SKM-1 treated with dmso at 0.1 percent for 144 hours (cell line): ENCODE results near the gene KLF6.

Experiments used
- DNase-seq: peaks from one replicate; lab custom pipeline; 2025; ENCODE audit not compliant: unreplicated experiment; lab: John Stamatoyannopoulos, UW

The KLF6 gene

GRCh38 chr10:3775696-3776551, 9.1 kb downstream of the KLF6 start:
- peak; percentile 46 for DNase-seq

DNA sequence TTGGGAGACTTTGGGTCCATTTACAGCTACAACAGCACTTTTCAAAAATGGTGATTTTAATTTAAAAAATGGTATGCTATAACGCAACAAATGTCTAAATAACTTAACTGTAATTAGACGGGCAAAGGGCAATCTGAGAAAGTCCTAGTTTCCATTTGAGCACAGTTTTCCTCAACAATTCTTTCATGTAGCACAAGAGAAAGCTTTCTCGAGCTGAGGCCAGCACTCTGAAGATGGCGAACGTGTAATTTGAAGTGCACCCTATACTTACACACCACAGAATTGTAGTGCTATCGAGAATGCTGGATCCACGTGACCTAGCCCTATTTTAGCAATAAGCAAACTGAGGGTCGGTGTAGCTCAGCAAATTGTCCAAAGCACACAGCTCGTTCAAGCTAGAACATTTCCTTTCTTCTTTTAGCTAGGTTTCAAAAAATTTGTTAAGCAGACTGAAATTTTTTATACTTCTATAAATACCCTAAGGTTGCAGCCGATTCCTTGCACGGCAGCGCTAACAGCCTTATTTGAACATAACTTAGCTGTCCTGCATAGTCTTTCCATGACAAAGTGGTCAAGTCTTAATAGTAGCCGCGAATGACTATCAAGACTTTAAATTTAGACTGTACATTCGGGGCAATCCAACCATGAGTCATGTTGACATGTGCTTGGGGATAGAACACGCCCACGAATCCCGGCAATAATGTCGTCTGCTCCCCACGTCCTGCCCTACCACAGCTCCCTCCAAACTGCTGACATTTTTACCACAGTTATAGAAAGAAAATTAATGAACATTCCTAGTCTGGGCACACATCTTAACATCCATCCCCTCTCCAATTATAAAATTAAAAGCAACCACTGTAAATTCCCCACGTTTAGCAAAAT, 10.0 kb downstream of the KLF6 start:
- DNase-seq: no peak

DNA sequence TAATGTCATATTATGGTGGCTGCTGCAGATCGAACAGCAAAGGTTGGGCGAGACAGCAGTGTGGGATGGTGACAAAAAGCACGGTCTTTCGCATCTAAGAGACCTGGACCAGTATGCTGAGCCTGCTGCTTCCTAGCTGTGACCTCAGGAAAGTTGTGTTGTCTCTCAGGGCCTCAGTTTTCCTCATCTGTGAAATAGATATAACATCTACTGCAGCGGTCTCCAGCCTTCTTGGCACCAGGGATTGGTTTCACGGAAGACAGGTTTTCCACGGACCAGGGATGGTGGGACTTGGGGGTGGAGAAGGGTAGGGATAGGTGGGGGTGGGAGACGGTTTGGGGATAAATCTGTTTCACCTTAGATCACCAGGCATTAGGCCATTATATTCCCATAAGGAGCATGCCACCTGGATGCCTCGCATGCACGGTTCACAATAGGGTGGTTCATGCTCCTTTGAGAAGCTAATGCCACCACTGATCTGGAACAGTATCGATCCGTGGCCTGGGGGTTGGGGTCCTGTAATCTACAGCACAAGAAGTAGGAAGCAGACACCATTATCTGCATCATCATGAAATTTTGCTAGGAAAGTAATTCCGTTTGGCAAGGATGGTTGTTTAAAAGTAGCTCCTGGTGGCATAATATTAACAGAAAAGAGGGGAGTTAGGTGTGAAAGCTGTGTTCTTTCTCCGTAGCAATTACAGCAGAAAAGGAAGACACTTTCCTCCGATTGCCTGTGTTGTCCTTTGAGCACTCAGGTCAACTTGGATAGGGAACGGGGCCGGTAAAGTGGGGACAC, 10.8 kb downstream of the KLF6 start:
- no peak for DNase-seq

DNA sequence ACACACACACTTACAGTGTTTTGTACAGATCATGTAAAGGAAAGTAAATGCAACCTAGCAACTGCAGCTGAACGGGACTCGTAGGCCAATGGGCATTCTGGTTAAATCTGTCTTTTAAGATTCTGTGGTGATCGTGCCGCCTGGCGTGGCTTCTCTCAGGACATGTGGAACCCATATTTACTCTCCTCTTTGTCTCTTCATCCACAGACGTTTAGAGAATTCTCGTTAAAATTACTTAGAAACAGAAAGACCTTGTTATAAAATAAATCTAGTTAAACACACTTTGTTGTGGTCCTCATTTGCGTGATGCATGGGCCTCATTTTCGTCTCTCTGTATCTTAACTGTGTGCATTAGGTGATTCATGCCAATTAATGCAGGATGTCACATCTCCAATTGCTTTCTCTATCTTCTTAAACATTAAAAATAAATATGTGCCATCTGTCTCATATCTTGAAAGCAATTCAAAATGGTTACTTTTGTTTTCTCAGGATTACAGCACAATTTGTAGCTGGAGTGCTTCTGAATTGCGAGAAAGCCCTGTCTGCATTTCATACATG, 11.5 kb downstream of the KLF6 start:
- DNase-seq: no peak

DNA sequence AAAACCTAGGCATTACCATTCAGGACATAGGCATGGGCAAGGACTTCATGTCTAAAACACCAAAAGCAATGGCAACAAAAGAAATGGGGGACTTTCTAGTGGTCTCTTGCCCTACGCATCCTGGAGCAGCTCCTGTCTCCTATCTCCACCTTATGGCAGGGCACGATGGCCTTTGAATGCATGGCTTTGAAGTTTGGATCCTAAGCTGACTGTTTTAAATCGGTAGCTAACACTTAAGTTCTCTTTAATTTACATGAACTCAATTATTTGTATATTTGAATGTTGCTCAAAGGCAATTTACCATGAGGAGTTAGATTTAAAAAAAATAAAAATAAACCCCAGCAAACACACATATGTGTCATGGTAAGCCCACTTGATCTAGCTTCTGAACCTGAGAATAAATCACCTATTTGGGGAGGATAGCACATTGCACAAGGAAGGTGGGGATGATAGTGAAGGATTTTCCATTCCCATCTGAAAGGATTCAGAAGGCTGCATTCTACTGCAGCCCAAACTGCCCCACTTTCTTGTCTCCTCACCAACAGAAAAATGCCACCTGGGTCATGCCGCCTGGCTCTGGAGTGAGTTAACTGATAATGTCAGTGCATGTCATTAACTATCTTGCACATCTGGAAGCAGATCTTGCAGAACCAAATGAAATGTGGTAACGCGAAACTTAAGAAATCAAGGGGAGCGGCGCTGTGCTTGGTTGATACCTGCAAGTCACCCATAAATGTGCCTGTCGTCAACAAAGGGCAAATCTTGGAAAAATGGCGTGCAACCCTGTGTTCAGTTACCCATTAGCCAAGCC, 12.4 kb downstream of the KLF6 start:
- no peak for DNase-seq

DNA sequence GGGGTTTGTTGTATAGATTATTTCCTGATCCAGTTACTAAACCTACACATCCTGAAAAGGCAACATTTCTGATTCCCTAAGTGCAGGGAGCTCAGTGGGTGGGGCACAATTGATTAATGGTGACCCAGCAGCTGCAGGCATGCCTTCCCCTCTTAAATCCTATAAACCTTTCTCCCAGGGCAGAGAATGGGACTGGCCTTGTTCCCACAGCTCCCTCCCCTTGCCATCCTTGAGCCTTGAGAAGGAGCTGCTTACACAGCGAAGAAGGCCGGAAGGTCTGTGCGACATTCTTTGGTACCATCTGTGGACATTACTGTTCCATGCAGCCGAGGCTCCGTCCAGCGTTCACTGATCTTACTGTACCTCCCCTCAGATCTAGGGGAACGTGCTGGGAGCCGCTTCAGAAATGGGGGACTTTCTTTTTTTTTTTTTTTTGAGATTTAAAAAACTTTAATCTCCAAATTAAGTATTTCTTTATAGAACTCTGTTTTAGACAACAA, 14.3 kb downstream of the KLF6 start:
- DNase-seq: no peak

GRCh38 chr10:3769556-3769955, 15.5 kb downstream of the KLF6 start:
- peak; percentile 36 for DNase-seq

DNA sequence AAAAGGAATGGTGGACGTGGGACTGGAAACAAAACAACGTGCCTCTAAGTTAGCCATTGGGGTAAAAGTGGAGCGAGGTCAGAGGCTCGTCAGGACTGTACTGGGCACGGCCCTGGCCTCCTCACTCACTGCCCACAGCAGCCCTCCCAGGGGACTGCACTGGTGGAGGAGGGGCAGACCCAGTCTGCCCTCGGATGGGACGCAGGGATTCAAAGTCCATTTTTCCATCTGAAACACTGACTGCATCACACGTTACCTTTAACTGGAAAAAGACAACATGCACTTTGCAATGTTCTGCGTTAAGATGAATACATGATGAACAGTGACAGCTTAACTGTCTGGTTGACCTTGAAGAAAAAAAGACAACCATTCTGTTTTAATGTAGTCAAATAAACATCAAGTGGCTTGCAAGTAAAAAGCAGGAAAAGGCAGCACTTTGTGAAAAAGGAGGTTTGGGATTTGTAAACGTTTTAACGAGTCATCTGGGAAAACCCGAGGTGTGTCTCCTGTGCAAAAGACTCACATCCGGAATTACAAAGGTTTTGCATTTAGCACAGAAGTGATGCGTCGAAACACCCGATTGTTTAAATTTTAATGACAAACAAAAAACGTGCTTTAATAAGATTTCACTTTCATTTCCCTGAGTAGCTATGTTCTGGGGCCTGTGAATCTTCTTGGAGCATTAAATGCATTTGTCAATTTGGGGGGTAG, 18.8 kb downstream of the KLF6 start:
- no peak for DNase-seq

DNA sequence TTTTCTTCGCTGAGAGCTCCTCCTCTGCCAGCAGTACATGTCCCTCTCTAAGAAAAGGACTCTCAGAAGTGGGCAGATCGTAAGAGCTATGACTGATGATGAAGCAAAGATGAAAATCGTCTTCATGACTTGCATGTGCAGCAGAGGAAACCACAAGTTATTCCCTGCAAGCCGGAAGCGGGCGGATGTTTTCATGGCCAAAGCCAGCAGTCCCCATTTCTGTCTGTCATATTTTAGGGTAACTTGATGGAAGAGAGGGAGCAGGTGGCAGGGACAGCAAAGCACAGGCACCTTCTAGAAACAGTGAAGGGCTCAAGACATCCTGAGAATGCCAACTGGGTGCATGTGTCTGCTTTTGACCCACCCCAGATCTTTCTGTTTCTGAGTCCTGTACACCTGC, 19.9 kb downstream of the KLF6 start:
- DNase-seq: no peak

- no peak for DNase-seq
These were observed 20.3 kb downstream of the KLF6 start for GRCh38 chr10:3764626-3765112.

GRCh38 chr10:3763852-3764625, 21.0 kb downstream of the KLF6 start:
- no peak for DNase-seq

GRCh38 chr10:3763035-3763456, 22.0 kb downstream of the KLF6 start:
- no peak for DNase-seq

GRCh38 chr10:3762309-3762708, 22.7 kb downstream of the KLF6 start:
- no peak for DNase-seq

DNA sequence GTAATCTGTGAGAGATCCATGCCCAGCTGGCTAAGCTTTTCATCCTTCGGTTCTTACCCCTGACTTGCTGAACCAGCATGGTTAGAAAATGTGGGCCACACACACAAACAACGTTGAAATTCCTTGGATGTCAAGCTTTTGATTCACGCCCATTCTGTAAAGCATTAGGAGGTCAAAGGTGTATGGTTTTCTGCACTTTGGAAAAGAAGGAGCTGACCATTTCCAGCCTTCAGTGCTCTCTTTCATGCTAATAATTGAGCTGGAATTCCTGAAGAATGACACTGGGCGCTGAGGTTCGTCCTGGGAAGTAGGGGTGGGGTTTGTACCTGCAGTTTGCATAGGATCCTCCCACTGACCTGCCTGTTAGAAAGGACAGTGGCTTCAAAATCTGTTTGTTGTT, 23.1 kb downstream of the KLF6 start:
- DNase-seq: no peak

DNA sequence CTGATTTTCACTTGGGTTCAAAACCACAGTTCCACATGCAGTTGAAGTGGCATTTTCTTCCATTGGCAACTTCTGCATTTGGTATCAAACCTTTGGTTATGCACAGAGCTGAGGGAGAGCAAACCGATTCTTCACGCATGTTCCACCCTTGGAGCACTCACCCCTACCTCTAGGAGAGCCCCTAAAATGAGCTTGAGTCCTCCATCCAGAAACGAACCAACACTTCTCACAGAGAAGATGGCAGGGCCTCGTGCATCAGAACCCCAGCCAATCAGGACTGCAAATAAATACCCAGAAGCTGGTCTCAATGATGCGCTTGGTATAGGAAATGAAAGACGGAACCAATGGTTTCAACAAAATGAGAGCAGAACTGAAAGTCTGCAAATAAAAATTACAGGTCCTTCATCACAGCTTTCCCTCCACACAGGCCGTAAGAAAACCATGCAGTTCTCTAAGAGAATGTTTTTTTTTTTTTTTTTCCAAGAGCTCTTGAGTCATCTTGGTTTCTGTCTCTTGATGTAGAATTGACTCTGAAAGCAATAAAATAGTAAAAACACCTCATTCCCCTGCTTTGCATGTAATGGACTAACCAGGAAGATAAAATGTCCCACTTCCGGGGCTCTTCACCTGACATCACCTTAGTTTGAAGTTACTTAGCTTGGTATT, 23.9 kb downstream of the KLF6 start:
- no peak for DNase-seq

DNA sequence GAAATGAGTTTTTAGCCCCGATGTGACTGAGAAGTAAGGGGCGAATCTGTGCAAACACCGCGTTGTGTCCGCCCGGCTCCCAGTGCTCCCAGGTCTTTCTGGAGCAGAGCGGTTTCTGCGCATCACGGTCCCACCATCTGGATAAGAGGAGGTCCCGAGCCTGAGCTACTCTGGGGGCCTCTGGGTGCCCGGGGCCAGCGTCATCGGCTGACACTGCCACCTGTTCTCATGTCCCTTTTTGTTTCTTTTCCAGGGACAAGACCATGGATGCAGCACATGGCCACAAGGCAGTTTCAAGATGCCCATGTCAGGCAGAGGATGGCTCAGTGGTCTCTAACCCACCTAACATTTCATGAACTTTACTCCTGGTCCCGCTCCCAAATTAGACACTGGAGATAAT, 24.9 kb downstream of the KLF6 start:
- no peak for DNase-seq

- DNase-seq: no peak
These were observed 25.6 kb downstream of the KLF6 start for GRCh38 chr10:3759397-3759796.

DNA sequence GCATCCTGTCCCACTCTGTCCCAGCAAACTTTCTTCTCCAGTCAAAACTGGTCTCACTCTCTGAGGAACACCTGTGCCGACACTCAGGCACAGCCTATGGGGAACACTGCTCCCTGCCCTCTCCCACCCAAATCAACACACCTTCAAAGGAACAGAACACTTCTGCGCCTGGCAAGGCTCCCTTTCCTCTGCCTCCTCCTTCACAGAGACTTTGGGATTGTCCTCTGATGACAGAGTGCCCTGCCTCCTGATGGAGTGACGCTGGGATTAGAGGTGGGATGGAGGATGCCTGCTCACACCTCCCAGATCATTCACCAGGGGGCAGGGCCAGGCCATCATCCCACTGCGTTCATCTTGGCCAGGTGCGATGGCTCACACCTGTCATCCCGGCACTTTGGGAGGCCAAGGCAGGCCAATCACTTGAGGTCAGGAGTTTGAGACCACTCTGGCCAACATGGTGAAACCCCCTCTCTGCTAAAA, 26.5 kb downstream of the KLF6 start:
- no peak for DNase-seq
